HFFc6 (cell line): Measurements from ENCODE around the gene DLGAP4. TPM values are rescaled to one million over a fixed set of nuclear protein-coding genes. Genes with fewer than 3 reads are reported as not detected.

Source experiments
- DNase-seq: peaks from one replicate; pipeline ENCODE4 v3.0.0-alpha.2; 2018
- H3K27ac Mint-ChIP-seq: 2 replicates; pipeline ENCODE4 v1.8.0; 2020; ENCODE audit warnings: mild to moderate bottlenecking, mixed read lengths
- H3K27me3 Mint-ChIP-seq: 2 replicates; pipeline ENCODE4 v1.8.0; 2021; ENCODE audit warnings: mild to moderate bottlenecking, moderate library complexity, mixed read lengths; ENCODE audit not compliant: insufficient read depth
- H3K36me3 Mint-ChIP-seq: 2 replicates; pipeline ENCODE4 v1.8.0; 2021; ENCODE audit warnings: low read depth, mixed read lengths
- H3K4me1 Mint-ChIP-seq: 2 replicates; pipeline ENCODE4 v1.8.0; 2020; ENCODE audit warnings: low read depth, mixed read lengths
- H3K4me3 Mint-ChIP-seq: 2 replicates; pipeline ENCODE4 v1.8.0; 2020; ENCODE audit warnings: mild to moderate bottlenecking, moderate library complexity, mixed read lengths
- H3K9me3 Mint-ChIP-seq: 2 replicates; pipeline ENCODE4 v1.8.0; 2020; ENCODE audit warnings: mild to moderate bottlenecking, mixed read lengths
- total RNA-seq, 6 experiments: library from RNA; stranded (reverse); fragmentation: NEBNext Ultra II Directional; extraction: Animal tissue kit (Norgen Biotek cat#: 25700); gene quantifications; 2 replicates in 1 of 6; 3 replicates in 5 of 6; pipeline ENCODE4 v1.2.3, GENCODE V29; 2021
- TF ChIP-seq, protein P1 (sequence below): fragments of 200-600 bp; sonication (generic); IDR thresholded peaks from 2 replicates; pipeline ENCODE4 v1.5.0; 2021; ENCODE audit warnings: antibody characterized with exemption, mild to moderate bottlenecking

DLGAP4 gene
- total RNA-seq, 6 experiments from 2014 or later: 118 to 150 (median 140) TPM

- TF ChIP-seq, protein P1, sequence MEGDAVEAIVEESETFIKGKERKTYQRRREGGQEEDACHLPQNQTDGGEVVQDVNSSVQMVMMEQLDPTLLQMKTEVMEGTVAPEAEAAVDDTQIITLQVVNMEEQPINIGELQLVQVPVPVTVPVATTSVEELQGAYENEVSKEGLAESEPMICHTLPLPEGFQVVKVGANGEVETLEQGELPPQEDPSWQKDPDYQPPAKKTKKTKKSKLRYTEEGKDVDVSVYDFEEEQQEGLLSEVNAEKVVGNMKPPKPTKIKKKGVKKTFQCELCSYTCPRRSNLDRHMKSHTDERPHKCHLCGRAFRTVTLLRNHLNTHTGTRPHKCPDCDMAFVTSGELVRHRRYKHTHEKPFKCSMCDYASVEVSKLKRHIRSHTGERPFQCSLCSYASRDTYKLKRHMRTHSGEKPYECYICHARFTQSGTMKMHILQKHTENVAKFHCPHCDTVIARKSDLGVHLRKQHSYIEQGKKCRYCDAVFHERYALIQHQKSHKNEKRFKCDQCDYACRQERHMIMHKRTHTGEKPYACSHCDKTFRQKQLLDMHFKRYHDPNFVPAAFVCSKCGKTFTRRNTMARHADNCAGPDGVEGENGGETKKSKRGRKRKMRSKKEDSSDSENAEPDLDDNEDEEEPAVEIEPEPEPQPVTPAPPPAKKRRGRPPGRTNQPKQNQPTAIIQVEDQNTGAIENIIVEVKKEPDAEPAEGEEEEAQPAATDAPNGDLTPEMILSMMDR: no peak
- Mint-ChIP-seq H3K9me3 (no peaks in the 10 kb centered on the region), H3K36me3 (no peaks in the 10 kb centered on the region), H3K27ac (no peak overlapping the region), H3K4me3 (no peak overlapping the region), H3K4me1 (no peaks in the 10 kb centered on the region), H3K27me3 (peaks cover 29% of the 10 kb centered on the region)
- DNase-seq: no peak
These were observed 41.5 kb upstream of the DLGAP4 start for GRCh38 chr20:36264426-36265246.

DNA sequence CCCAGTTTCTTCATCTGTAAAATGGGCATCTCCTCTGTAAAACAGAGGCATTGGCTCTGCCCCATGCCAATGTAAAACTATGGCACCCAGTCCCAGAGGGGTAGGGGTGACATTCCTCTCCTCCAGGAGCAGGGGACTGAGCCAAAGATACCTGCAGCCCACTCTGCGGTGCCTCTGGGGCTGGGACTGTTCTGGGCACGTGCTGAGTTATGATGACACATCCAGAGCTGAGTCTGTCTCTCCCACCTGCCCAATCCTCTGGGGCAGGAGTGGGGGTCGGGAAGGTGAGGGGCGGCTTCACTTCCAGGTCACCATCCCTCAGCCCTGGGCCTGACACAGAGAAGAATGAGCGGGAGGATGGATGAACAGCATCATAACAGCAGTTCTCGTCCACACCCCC, 40.0 kb upstream of the DLGAP4 start:
- H3K9me3 Mint-ChIP-seq: no peaks in the 10 kb centered on the region
- H3K27me3 Mint-ChIP-seq: peaks cover 26% of the 10 kb centered on the region
- TF ChIP-seq, protein P1: no peak
- H3K27ac Mint-ChIP-seq: no peak overlapping the region
- no peak for DNase-seq
- H3K4me3 Mint-ChIP-seq: no peak overlapping the region
- H3K4me1 Mint-ChIP-seq: no peaks in the 10 kb centered on the region
- H3K36me3 Mint-ChIP-seq: no peaks in the 10 kb centered on the region

DNA sequence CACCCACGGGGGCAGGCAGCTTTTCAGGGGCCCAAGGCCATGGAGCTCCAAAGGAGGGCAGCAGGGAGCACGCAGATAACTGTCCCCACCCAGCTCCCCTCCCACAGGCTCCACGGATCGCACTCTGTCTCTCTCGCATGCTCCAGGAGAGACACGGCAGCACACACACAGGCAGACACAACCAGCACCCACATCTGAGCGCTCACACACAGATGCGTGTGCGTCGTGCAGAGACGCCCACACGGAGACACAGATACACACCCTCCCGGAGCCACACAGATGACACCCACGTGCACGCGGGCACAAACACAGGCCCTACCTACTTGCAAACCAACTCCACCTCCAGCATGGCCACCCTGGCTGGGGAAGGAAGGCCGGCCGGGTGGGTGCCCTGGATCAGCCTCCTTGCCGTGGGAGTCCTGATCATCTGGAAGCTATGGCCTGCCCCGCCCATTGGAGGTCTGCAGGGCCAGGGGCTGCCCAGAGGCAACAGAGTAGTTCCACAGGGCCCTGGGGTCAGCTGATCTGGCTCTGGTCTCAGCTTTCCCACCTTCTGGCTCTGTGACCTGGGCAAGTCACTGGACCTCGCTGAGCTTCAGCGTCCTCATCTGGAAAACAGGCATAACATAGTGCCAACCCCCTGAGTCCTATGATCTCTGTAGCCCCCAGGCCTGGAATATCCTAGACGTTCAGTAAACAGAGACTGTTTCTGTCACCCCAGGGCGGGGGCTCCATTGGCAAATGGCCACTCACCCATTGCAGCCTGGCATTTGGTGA, 38.3 kb upstream of the DLGAP4 start:
- no peaks in the 10 kb centered on the region for H3K4me1 Mint-ChIP-seq
- TF ChIP-seq, protein P1: no peak
- H3K9me3 Mint-ChIP-seq: no peaks in the 10 kb centered on the region
- H3K27ac Mint-ChIP-seq: no peak overlapping the region
- H3K4me3 Mint-ChIP-seq: no peak overlapping the region
- peaks cover 28% of the 10 kb centered on the region for H3K27me3 Mint-ChIP-seq
- no peaks in the 10 kb centered on the region for H3K36me3 Mint-ChIP-seq
- DNase-seq: no peak

- TF ChIP-seq, protein P1: no peak
- H3K4me3 Mint-ChIP-seq: no peak overlapping the region
- no peaks in the 10 kb centered on the region for H3K9me3 Mint-ChIP-seq
- DNase-seq: no peak
- H3K27me3 Mint-ChIP-seq: peaks cover 33% of the 10 kb centered on the region
- no peaks in the 10 kb centered on the region for H3K36me3 Mint-ChIP-seq
- no peak overlapping the region for H3K27ac Mint-ChIP-seq
- H3K4me1 Mint-ChIP-seq: no peaks in the 10 kb centered on the region
These were observed 37.4 kb upstream of the DLGAP4 start for GRCh38 chr20:36268440-36269342.

- H3K4me1 Mint-ChIP-seq: no peaks in the 10 kb centered on the region
- H3K27me3 Mint-ChIP-seq: peaks cover 27% of the 10 kb centered on the region
- TF ChIP-seq, protein P1: no peak
- no peak overlapping the region for H3K27ac Mint-ChIP-seq
- no peaks in the 10 kb centered on the region for H3K9me3 Mint-ChIP-seq
- no peak overlapping the region for H3K4me3 Mint-ChIP-seq
- no peaks in the 10 kb centered on the region for H3K36me3 Mint-ChIP-seq
- DNase-seq: no peak
These were observed 36.6 kb upstream of the DLGAP4 start for GRCh38 chr20:36269507-36269906.
